Kidney tubule cell (primary cell): ENCODE measurements around the gene FOXO3.

Experiments
- DNase-seq: peaks from one replicate; pipeline ENCODE4 v3.0.0-alpha.2; 2018; ENCODE audit warnings: low spot score

Gene FOXO3

DNA sequence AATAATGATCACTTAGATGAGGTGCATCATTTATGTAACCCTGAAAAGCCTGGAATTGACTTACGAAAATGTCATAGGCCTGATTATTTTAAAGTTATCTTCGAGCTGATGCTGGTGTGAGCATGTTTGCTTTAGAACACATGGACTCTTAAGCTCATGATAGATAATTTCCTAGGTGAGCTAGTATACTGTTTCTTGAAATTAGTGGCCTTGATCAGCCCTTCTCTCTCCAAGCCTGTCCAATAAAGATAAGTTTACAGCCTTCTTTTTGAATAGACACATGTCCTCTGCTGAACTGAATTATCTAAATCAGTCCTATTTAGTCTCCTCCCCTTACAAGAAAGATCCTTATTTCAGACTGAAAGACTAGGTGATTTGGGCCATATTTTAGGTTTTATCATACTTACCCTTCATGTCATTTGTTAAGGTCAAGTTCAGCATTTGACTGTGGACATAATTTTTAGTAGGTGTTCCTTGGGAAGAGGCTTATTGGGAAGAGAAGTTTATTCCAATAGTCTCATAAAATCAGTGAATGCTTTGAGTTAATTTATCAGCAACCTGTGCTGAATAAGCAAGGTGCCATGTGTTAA, 15.3 kb downstream of the FOXO3 start:
- DNase-seq: no peak

DNA sequence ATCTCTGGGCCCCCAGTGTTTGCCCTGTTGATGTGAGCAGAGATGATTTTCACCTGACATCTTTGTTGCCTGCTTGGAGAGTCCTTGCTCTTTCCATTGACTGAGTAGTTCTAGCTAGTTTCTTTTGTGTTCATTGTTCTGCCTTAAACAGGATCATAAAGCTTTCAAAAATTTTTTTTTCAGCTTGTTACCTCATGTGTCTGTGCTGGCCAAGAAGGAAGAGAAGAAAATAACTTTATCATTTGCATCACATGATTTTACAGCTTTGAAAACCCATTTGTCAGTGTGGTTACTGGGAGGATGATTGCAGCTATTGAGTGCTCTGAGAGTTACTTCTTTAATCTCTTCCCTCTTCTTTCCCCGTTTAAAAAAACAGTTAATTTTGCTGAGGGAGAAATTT, 16.0 kb downstream of the FOXO3 start:
- no peak for DNase-seq

DNA sequence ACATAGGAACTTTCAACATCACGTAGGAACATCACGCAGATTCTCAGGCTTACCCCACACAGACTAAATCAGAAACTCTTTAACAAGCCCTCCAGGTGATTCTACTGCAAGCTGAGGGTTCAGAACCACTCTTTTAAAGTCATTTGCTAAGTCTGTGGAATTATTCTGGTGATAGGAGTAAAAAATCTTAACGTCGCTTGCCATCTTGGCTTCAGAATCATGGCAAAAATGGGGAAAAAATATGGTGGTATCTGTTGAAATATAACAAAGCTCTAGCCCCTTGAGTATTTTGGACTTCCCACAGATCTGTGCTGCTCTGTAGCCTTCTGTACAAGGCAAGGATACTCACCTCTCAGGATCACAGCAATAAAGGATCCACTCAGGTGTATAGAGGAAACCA, 17.4 kb downstream of the FOXO3 start:
- DNase-seq: no peak

DNA sequence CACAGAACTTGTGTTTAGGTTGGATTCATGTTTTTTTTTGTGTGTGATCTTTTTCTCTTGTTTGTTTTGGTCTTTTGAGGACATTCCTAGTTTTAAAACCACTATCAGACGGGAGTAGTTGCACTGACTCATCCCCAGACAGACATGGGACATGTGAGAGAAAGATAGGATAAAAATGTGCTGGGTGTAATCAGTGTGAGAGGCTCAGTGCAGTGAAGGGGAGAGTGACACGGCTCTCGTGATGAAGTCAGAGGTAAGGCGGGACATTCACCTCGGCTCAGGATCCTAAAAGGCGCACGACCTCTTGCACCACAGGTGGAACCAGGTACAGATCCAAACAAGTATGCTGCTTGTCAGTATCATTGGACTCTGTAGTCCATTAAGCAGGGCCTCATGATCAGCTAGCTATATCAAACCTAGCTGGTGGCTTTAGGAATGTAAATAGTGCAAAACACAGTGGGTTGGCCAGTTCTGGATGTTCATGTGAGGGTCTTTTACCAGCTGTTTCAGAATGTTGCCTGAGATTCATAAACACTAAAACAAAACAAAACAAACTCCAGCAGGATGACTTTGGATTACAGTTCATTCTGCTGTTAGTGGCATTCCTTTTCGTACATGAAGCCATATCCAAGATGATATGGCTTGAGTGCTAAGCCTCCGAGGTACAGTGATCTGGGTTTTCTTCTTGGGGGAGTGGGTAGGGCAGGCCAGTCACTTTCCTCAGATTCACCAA, 18.0 kb downstream of the FOXO3 start:
- peak; percentile 74 for DNase-seq

DNA sequence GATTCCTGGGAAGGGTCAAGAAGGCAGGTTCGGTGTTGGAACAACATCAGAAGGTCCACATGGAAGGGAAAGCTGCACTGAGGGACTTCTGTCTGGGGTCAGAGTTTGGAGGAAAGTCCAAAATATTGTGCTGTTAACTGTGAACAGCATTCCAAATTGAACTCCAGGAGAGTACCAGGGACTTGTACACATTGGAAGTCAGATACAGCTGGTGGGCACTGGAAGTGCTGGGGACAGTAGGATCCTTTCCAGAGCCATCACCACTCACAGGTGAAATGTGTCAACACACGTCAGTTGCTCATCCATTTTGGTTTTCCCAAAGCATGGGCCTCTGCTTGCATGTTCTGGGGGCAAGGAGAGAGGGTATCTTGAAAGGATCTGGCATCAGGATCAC, 18.6 kb downstream of the FOXO3 start:
- DNase-seq: no peak

DNA sequence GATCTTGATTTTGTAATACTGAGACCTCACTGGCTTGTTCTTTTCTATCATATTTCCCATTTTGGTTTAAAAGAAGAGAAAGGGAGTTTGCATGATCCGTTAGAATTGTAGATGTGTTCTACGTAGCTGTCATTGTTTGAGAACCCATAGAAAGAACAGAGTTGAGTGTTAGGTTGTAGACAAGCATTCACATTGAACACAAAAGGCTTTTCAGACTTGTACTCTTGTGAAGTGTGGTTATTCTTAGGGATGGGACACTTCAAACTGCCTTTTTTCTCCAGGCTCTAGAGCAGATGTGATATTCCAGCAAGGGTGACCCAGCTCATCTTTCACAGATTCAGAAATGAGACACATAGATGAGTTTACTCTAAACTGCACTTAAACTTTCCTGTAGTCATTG, 19.9 kb downstream of the FOXO3 start:
- DNase-seq: no peak

DNA sequence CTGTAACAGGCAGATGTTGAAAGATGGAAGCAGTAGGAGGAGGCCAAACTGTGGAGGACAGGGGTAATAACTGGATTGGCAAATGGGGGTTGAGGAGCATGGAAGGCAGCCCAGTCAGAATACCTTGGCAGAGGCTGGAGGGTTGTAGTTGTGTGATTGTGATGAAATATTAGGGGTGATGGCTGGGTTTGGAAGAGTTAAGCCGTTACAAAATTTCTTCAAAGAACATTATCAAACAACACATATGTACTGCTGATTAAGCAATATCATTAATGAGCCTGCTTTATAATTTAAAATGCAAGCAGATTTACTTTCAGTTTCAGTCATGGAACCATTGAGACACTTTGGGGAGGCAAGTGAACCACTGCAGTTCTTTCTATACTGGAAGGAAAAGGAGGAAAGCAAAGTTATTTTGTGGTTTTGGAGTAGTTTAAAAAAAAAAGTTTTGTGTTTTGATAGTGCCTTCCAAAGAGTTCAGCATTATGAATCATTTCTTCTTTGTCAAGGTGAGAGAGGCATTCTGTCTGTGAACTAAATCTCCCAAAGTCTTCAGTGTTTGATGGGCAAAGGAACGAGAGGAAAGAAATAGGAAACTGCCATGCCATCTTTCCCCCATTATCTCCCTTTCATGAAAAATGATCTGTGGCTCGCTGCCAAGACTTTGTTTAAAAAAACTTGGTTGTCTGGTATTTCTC, 20.7 kb downstream of the FOXO3 start:
- peak; percentile 82 for DNase-seq

DNA sequence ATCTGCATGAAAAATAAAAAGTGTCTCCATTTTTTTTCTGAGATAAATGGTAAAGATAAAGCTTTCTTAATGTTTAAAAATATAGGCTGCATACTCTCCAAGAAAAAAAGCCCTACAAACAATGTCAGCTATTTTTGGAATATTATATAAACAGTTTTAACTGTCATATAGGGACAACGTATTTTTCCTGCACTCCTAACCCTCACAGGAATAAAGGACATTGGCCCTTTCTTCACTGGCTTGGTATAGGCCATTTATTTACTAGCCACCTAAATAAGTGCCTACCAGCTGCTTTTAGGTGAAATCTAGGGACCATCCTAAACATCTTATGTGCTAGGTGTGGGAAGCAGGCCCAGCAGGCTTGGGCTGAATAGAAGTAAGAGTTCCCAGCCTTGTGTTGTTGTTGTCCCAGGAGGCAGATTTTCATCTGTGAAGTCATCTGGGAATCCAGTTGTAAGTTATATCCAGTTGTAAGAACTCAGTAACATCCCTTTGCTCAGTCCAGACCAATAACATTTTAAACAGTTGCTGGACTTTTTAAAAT, 21.3 kb downstream of the FOXO3 start:
- no peak for DNase-seq

DNA sequence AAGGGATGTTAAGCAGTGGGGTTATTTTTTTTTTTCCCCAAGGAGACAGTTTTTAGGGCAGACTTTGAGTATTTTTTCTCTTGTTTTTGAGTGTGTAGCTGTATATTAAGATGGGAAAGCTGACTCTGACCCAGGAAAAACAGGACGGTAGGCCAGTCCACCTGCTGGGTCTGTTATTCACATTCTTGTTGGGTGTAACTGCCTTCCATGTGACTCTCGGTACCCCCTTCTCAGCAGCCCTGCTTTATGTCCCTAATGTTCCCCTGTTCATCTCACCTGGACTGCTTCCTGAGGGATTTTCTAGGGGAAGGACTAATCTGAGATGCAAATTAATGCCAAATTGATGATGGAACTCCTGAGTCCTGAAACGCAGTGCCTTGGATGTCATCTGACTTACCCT, 21.9 kb downstream of the FOXO3 start:
- no peak for DNase-seq

DNA sequence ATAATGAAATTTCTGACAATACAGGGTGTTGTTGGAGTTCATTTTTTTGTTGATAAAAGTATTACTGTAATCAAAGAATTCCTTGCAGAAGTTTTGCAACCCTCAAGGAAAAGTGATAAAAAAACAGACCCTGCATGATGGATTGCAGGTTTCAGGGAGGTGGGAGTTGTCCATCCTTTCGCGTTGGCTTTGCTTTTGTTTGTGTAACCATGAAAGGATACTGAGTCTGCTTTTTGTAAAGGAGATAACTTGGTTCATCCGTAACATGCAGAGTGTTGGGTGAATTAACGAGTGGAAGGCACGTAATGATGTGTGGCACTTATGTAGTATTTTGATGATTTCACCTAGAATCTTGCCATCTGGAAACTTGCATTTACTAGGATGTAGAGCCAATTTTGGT, 23.6 kb downstream of the FOXO3 start:
- no peak for DNase-seq

DNA sequence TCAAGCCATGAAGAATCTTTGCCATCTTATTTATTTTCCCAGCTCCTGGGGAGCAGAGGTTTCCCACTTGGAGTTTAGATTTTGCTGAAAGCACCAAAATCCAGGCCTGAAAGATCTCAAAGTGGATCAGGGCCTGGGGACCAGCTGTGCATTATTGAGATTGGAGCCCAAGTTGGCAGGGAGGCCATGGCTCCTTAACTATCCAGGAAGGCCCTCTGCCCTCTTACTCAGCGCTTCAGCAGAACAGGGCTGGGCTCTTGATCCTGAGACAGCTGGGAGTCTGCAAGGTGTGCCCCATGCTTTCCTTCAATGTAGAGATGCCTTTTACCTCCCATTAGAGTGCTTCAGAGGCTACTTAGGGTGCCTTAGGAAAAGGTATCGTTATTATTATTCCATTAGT, 24.6 kb downstream of the FOXO3 start:
- DNase-seq: no peak

DNA sequence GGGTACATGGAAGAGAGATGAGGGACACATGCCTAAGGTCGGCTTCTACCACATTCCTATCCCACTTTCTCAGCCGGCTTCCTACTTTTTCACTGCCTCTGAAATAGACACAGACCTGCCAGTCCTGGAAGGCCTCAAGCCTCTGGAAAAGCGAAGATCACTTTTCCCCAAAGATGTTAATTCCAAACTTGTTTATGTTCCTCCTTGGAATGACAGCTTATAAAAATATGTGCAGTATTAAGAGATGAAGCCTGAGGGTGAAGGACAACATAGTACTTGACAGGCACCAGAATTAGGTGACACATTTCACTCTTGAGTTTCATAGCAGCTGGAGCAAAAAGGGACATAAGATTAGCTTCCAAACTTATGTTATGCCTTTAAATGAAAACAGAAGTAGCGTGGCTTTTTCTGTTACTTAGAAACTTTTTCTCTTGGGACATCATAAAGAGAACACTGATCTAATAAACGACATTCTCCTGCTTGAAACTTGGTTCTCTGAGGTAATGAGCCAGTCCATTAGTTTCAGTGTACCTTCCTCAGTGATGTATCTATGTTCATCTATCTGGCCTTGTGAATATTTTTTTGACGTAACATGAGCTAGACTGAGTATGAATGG, 25.3 kb downstream of the FOXO3 start:
- no peak for DNase-seq

DNA sequence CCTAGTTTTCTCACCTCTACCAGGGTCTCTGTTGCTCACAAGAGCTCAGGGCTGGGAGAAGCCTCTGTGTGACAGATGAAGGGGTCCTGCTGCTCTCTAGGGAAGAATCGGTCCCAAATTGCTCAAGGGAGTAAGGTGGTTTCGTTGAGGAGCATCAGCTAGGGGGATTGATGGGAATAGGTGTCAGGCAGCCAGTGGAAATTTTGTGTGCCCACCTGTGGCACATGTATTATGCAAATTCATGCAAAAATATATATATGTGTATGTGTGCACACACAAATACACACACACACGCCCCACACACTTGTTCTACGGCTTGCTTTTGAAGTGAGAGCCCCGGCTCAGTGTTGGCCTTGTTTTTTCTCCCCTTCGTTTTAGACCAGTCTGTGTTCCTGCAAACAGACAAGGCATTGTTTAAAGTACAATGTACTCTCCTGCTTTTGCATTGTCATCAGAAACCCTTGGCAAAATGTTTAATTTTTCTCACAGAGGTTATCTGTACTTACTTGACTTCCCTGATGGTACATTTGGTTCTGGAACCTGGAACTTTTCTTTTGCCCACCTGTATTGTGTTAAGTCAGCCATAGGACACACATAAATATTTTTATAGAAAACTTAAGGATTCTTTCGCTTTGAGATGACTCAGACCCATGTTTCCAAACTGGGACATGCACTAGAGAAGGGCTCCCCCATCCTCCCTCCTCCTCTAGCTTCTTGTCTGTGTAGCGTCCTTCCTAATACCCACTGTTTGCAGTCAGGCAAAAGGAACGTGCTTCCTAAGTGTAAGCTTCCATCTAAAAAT, 26.7 kb downstream of the FOXO3 start:
- peak; percentile 31 for DNase-seq

DNA sequence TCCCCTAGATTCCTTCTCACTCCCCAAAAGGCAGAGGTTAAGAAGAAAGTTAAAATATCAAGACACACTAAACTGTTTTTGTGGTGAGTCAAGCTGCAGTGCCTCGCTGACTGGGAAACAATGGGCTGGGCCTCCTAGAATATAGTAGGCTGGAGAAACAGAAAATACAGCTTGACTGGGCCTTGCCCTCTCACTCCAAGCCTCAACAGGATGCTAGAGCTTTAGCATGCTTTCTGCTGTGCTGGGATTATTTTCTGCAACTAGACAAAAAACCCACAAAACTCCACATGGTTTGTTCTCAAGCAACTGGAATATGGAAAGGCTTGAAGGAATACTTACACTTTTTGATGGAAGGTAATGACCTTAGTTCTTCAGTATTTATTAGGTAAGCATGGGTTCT, 27.9 kb downstream of the FOXO3 start:
- DNase-seq: peak; percentile 65

DNA sequence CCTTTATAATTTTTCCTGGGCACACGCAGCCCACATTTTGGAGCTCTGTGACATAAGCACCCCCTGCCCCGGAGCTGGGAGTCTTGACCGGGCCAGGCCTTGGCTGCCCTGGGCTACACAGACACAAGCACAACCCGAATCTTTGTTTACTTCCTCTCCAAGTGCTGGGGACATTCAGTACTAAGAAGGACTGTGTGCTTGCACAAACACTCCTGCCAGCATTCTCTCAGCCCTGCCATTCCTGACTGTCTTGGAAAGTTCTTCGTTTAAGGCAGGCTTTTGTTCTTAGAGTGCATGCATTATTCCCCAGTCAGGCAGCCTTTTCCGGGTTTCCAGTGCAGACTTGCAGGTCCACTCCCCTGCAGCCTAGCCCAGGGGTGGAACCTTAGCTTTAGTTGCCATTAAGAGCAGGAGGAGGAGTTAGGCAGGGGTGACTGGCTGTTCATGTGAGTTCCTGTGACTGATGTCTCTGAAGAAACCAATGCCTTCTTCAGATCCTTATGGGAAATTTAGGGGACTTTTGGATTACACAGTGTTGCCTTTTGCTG, 28.6 kb downstream of the FOXO3 start:
- peak; percentile 86 for DNase-seq

DNA sequence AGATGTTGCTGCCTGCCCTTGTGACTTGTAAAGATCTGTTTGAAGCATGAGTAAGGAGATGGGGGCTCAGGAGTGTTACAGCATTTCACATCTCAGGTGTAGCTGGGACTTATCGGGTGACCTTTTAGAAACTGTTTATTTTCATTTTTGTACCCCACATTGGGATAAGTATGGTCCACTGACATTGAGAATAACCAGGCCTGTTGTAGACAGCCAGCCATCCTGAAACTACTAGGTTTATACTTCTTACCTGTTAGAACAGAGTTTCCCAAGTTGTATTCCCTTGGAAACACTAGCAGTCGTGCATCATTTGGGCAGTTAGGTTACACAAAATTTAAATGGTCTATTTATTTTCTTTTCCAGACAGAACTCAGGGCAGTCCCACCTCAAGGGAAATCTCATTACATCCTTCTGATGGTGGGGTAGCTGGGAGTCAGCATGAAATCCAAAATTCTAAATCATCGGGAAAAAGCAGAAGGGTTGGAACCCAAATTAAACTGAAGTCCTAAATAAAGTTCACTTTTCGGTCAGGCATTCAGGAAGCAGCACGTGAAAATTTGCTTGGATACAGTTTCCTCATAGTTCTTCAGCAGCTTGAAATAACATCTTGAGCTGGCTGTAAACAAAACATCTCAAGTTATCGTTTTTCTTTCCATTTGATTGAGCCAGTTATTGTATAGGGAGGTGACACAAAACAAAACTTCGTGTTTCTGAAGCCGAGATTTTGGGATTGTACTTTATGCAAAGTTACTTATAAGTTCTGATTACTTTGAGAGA, 30.5 kb downstream of the FOXO3 start:
- no peak for DNase-seq

DNA sequence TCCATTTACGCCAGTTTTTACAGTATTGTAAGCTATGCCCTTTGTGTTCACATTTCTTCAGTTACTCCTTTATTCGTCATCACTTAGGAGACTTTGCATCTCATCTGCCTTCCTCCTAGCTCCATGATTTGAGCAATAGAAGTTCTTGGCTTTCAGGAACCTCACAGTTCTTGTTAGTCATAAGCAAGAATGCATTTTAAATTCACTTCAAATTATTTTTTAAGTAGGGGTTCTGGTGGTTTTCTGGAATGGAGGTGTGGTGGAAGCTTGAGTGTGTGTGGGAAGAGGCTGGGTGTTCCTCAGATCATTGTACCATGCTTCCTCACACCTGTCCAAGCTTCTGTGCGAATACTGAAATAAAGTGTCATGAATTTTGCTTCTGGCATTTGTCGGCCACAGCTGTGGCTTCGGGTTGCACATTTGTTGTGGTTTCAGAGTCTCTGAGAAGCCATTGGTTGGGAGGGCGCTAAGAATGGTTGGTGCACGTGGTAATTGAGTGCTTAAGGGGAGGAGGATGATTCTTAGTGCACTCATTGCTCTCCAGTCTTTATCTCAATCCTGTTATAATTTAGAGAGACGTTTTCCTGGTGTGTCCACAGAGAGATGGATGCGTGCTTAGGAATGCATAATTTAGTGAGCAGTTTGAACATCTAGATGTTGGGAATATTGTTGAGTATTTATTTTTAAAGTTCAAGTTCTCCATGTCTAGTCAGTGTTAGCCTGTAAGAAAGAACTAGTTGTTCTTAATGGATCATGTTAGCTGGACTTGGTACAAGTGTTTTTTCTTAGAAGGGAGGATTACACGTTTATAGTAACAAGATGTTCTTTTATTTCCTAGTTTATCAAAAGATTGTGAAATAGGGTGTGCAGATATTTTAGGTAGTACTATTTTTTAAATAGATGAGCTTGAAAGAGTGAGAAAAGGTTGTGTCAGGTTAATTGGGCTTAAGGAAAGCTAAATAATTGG, 31.9 kb downstream of the FOXO3 start:
- DNase-seq: peak; percentile 91

DNA sequence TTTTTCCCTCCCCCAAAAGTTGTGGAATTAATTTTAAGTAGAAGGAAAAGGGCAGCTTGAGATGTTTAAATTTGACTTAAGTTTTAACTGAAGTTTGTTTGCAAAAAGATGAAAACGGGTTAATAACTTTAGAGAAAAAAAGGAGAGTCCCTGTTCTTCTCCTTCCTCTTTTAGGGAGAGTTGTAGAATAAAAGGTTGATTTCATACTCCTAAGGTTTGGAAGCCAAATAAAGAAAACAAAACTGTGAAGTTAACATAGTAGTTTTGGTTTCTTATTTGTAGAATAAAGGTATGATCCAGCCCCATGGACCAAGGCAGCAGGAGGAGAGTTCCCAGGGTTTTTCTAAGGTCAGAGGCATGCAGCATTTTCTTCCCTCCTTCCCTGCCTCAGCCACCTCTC, 33.4 kb downstream of the FOXO3 start:
- DNase-seq: no peak

DNA sequence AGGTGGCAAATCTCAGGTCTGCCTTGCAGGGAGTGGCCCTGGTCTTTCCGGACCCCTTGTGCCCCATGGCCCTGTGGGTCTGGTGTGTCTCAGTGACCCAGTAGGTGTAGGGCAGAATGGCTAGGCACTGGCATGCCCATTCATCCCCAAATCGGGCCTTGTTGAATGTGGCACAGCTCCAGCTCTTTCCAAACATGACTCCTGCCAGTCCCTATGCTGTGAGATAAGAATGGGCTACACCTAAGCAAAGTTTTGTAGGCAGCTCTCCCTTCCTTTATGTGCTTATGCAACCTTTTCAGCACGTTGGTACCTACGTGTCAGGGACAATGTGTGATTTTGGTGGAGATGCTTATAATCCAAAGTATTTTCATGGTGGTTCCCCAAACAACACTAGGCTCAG, 33.9 kb downstream of the FOXO3 start:
- DNase-seq: no peak

DNA sequence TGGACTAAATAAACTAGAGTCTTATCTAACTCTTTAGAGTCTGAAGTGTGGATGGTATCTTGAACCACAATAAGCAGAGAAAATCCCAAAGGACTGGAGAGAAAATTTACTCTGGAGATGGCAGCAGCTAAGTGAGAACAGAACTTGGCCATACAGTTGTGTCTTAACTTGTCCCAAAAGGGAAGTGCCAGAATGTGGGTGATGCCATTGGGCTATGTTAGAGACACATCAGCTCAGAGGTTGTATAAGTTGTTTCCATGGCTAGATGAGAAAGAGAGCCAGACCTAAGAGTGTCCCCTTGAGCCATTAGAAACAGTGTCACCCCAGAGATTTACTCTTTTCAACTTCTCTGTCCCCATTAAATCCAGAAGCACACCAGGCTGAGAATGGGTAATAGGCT, 36.2 kb downstream of the FOXO3 start:
- DNase-seq: no peak
